Gastroesophageal sphincter (tissue), 4 donors: ENCODE results near the gene GRK4. TPM values are rescaled to one million over a fixed set of nuclear protein-coding genes. Genes with fewer than 3 reads are reported as not detected.
"Not testable (repeated sequence)": the region's sequence is repeated elsewhere in the genome, so short reads cannot be mapped to it uniquely, and the experiment has no call there.

ENCODE experiments used
- ATAC-seq: fragments of 150-250 bp; one replicate; pipeline ENCODE4 v1.9.1; 2016; ENCODE audit warnings: mild to moderate bottlenecking, moderate library complexity
- H3K27ac ChIP-seq, 4 donors: fragments of 200-600 bp; sonication (generic) in 3 of 4; 1 replicate in 3 of 4; 2 replicates in 1 of 4; pipeline ENCODE4 v1.5.1; 2016 to 2019
- H3K27me3 ChIP-seq: fragments of 200-600 bp; sonication (generic); one replicate; pipeline ENCODE4 v1.5.1; 2019
- H3K36me3 ChIP-seq, 2 donors: fragments of 200-600 bp; sonication (generic); one replicate each; pipeline ENCODE4 v1.5.1; 2019; ENCODE audit warnings: control low read depth in 1 of 2
- H3K4me1 ChIP-seq, 3 donors: fragments of 200-600 bp; sonication (generic); 1 replicate in 2 of 3; 2 replicates in 1 of 3; pipeline ENCODE4 v1.5.1; 2016 to 2019; ENCODE audit warnings: control low read depth in 2 of 3
- H3K4me3 ChIP-seq, 2 donors: fragments of 200-600 bp; sonication (generic); one replicate each; pipeline ENCODE4 v1.5.1; 2019; ENCODE audit warnings: mild to moderate bottlenecking in 1 of 2, moderate library complexity in 1 of 2
- H3K9me3 ChIP-seq, 3 donors: fragments of 200-600 bp; sonication (generic); one replicate each; pipeline ENCODE4 v1.5.1; 2017 to 2019; ENCODE audit warnings: control low read depth in 2 of 3
- CTCF ChIP-seq, 4 experiments: fragments of 200-600 bp in 2 of 4; fragments of 450-650 bp in 2 of 4; sonication (generic) in 1 of 4; IDR thresholded peaks; one replicate each; pipeline ENCODE4 v1.5.1; 2017 to 2019; ENCODE audit warnings: antibody characterized with exemption in 4 of 4, mild to moderate bottlenecking in 2 of 4, moderate library complexity in 2 of 4
- EP300 ChIP-seq: sonication (generic); formaldehyde crosslinking; IDR thresholded peaks from one replicate; pipeline ENCODE4 v1.6.1; 2017; ENCODE audit warnings: antibody characterized with exemption, mild to moderate bottlenecking
- POLR2A ChIP-seq, 2 donors: fragments of 450-650 bp; IDR thresholded peaks; one replicate each; pipeline ENCODE4 v1.6.1; 2017; ENCODE audit warnings: antibody characterized with exemption in 2 of 2, mild to moderate bottlenecking in 2 of 2, moderate library complexity in 1 of 2
- POLR2AphosphoS5 ChIP-seq: sonication (generic); formaldehyde crosslinking; IDR thresholded peaks from one replicate; pipeline ENCODE4 v1.6.1; 2017; ENCODE audit warnings: antibody characterized with exemption
- WGBS, 2 donors: methylation state at CpG; one replicate each; pipeline ENCODE4 v1.1.5; 2018; ENCODE audit warnings: low coverage in 1 of 2; 5-methylcytosine and 5-hydroxymethylcytosine counted together
- total RNA-seq, 4 donors: library from RNA; depleted of rRNA; stranded (reverse); fragments of >200 nt; gene quantifications; one replicate each; pipeline ENCODE4 v1.1.0, GENCODE V29; 2016

Gene GRK4
- total RNA-seq, 4 donors from 2014 or later: 4.2 to 9.5 (median 6.2) TPM

- WGBS, 2 donors: 65 to 83% methylated on average over 5 to 13 of the region's 21 CpGs
- no peak overlapping the region for H3K4me3 ChIP-seq
- no peak overlapping the region for H3K27ac ChIP-seq
- H3K4me1 ChIP-seq: peaks cover 0 to 4% (median 0%) of the 10 kb centered on the region in 3 donors
- H3K9me3 ChIP-seq: no peaks in the 10 kb centered on the region
- TF ChIP-seq EP300: no peak
- no peak for ATAC-seq
- H3K27me3 ChIP-seq: no peaks in the 10 kb centered on the region
- peaks cover 0 to 100% of the 10 kb centered on the region in 2 donors for H3K36me3 ChIP-seq
These were observed 21.3 kb upstream of the GRK4 start for GRCh38 chr4:2942037-2942531.

- H3K4me3 ChIP-seq: no peak overlapping the region
- H3K27ac ChIP-seq: peak overlapping the region in 1 of 4 donors; percentile 31
- H3K27me3 ChIP-seq: no peaks in the 10 kb centered on the region
- TF ChIP-seq EP300: no peak
- TF ChIP-seq POLR2A (IDR thresholded peaks at IDR 0.05): no peak
- no peak for TF ChIP-seq POLR2AphosphoS5
- no peak for TF ChIP-seq CTCF (IDR thresholded peaks at IDR 0.05)
- 77% methylated on average over 11 of the region's 31 CpGs; no CpG with 5 or more reads in 1 of the 2 donors for WGBS, 2 donors
- H3K36me3 ChIP-seq: peaks cover 0 to 100% of the 10 kb centered on the region in 2 donors
- no peak for ATAC-seq
- H3K4me1 ChIP-seq: no peaks in the 10 kb centered on the region
- H3K9me3 ChIP-seq: no peaks in the 10 kb centered on the region
These were observed 20.6 kb upstream of the GRK4 start for GRCh38 chr4:2942532-2943363.

GRCh38 chr4:2943364-2944090 lies 19.8 kb upstream of the GRK4 start:
- 92 to 96% methylated on average over 11 to 18 of the region's 20 CpGs for WGBS, 2 donors
- no peak overlapping the region for H3K4me3 ChIP-seq
- TF ChIP-seq POLR2AphosphoS5: no peak
- no peak for TF ChIP-seq CTCF (IDR thresholded peaks at IDR 0.05)
- no peak for TF ChIP-seq EP300
- TF ChIP-seq POLR2A (IDR thresholded peaks at IDR 0.05): no peak
- H3K36me3 ChIP-seq: peaks cover 0 to 100% of the 10 kb centered on the region in 2 donors
- H3K27ac ChIP-seq: peak overlapping the region in 1 of 4 donors; percentile 31
- H3K4me1 ChIP-seq: no peaks in the 10 kb centered on the region
- no peaks in the 10 kb centered on the region for H3K27me3 ChIP-seq
- ATAC-seq: no peak
- H3K9me3 ChIP-seq: no peaks in the 10 kb centered on the region

GRCh38 chr4:2944091-2944482 lies 19.3 kb upstream of the GRK4 start:
- no peak overlapping the region for H3K27ac ChIP-seq
- no peak for ATAC-seq
- H3K36me3 ChIP-seq: peaks cover 0 to 100% of the 10 kb centered on the region in 2 donors
- H3K4me3 ChIP-seq: no peak overlapping the region
- no peaks in the 10 kb centered on the region for H3K27me3 ChIP-seq
- H3K4me1 ChIP-seq: no peaks in the 10 kb centered on the region
- H3K9me3 ChIP-seq: no peaks in the 10 kb centered on the region
- WGBS, 2 donors: 70 to 84% methylated on average over 7 to 10 of the region's 11 CpGs
- no peak for TF ChIP-seq POLR2A (IDR thresholded peaks at IDR 0.05)
- no peak for TF ChIP-seq CTCF (IDR thresholded peaks at IDR 0.05)
- no peak for TF ChIP-seq EP300
- TF ChIP-seq POLR2AphosphoS5: no peak

- TF ChIP-seq POLR2A (IDR thresholded peaks at IDR 0.05): no peak
- no peak for TF ChIP-seq POLR2AphosphoS5
- no peak for TF ChIP-seq CTCF (IDR thresholded peaks at IDR 0.05)
- TF ChIP-seq EP300: no peak
- H3K9me3 ChIP-seq: no peaks in the 10 kb centered on the region
- no peaks in the 10 kb centered on the region for H3K27me3 ChIP-seq
- H3K36me3 ChIP-seq: peaks cover 0 to 100% of the 10 kb centered on the region in 2 donors
- no peak for ATAC-seq
- WGBS, 2 donors: 77 to 87% methylated on average over 11 to 17 of the region's 30 CpGs
- no peak overlapping the region for H3K27ac ChIP-seq
- H3K4me1 ChIP-seq: no peaks in the 10 kb centered on the region
- H3K4me3 ChIP-seq: no peak overlapping the region
These were observed 18.5 kb upstream of the GRK4 start for GRCh38 chr4:2944586-2945526.

- H3K36me3 ChIP-seq: peaks cover 0 to 100% of the 10 kb centered on the region in 2 donors
- not testable (repeated sequence) for H3K4me3 ChIP-seq, H3K9me3 ChIP-seq, H3K27ac ChIP-seq, H3K27me3 ChIP-seq, ATAC-seq, H3K4me1 ChIP-seq
- WGBS, 2 donors: 79 to 82% methylated on average over 4 to 25 of the region's 30 CpGs
These were observed 17.5 kb upstream of the GRK4 start for GRCh38 chr4:2945619-2946604.
